GM23338 (cell line): ENCODE measurements around the gene MAPK13. TPM values are rescaled to one million over a fixed set of nuclear protein-coding genes. Genes with fewer than 3 reads are reported as not detected.

ENCODE experiments used
- ATAC-seq: fragments of 200-7000 bp; cut with Tn5 transposase; 3 replicates; pipeline ENCODE4 v1.9.1; 2020
- DNase-seq: peaks from one replicate; pipeline ENCODE4 v3.0.0-alpha.2; 2015; ENCODE audit warnings: low spot score
- H2AFZ ChIP-seq: fragments of 200-600 bp; sonication (generic); 2 replicates; pipeline ENCODE4 v1.8.0; 2016; ENCODE audit warnings: antibody characterized with exemption, mild to moderate bottlenecking, moderate library complexity
- H3F3A ChIP-seq: fragments of 200-600 bp; sonication (generic); replicated peaks from 2 replicates; pipeline ENCODE4 v1.8.0; 2017; ENCODE audit warnings: antibody characterized with exemption, mixed run types, low read depth
- H3K27ac ChIP-seq: fragments of 200-600 bp; sonication (generic); 2 replicates; pipeline ENCODE4 v1.6.1; 2016; ENCODE audit warnings: low read depth
- H3K27me3 ChIP-seq: fragments of 200-600 bp; sonication (generic); 2 replicates; pipeline ENCODE4 v1.8.0; 2016; ENCODE audit warnings: mild to moderate bottlenecking, mixed run types, moderate library complexity; ENCODE audit not compliant: insufficient read depth
- H3K36me3 ChIP-seq: fragments of 200-600 bp; sonication (generic); 2 replicates; pipeline ENCODE4 v1.8.0; 2016; ENCODE audit warnings: mild to moderate bottlenecking; ENCODE audit not compliant: insufficient read depth
- H3K4me1 ChIP-seq: fragments of 200-600 bp; sonication (generic); 2 replicates; pipeline ENCODE4 v1.8.0; 2016; ENCODE audit warnings: mild to moderate bottlenecking, moderate library complexity; ENCODE audit not compliant: insufficient read depth
- H3K4me2 ChIP-seq: fragments of 200-600 bp; sonication (generic); 2 replicates; pipeline ENCODE4 v1.7.1; 2017; ENCODE audit warnings: mixed run types
- H3K4me3 ChIP-seq: fragments of 200-600 bp; sonication (generic); 2 replicates; pipeline ENCODE4 v1.6.1; 2016; ENCODE audit warnings: mixed run types
- H3K79me2 ChIP-seq: fragments of 200-600 bp; sonication (generic); replicated peaks from 2 replicates; pipeline ENCODE4 v1.8.0; 2017; ENCODE audit warnings: mild to moderate bottlenecking; ENCODE audit not compliant: insufficient read depth
- H3K9me2 ChIP-seq: fragments of 200-600 bp; sonication (generic); 2 replicates; pipeline ENCODE4 v1.8.0; 2017; ENCODE audit not compliant: insufficient read depth
- H4K20me1 ChIP-seq: fragments of 200-600 bp; sonication (generic); replicated peaks from 2 replicates; pipeline ENCODE4 v1.8.0; 2017; ENCODE audit warnings: mild to moderate bottlenecking; ENCODE audit not compliant: insufficient read depth
- H3K27ac Mint-ChIP-seq: 2 replicates; pipeline ENCODE4 v1.8.0; 2020; ENCODE audit warnings: inconsistent platforms, mild to moderate bottlenecking, moderate library complexity, mixed read lengths
- H3K27me3 Mint-ChIP-seq: 3 replicates; pipeline ENCODE4 v1.8.0; 2022; ENCODE audit warnings: low read depth, mild to moderate bottlenecking, moderate library complexity, mixed read lengths, inconsistent platforms; ENCODE audit not compliant: insufficient read depth, poor library complexity
- H3K36me3 Mint-ChIP-seq: 3 replicates; pipeline ENCODE4 v1.8.0; 2021; ENCODE audit warnings: low read depth, mild to moderate bottlenecking, inconsistent platforms, moderate library complexity, mixed read lengths
- H3K4me1 Mint-ChIP-seq: 3 replicates; pipeline ENCODE4 v1.8.0; 2020; ENCODE audit warnings: mild to moderate bottlenecking, inconsistent platforms, mixed read lengths
- H3K4me3 Mint-ChIP-seq: 3 replicates; pipeline ENCODE4 v1.8.0; 2021; ENCODE audit warnings: moderate library complexity, mild to moderate bottlenecking, inconsistent platforms, mixed read lengths
- H3K9me3 Mint-ChIP-seq: 3 replicates; pipeline ENCODE4 v1.8.0; 2020; ENCODE audit warnings: moderate library complexity, mild to moderate bottlenecking, inconsistent platforms, mixed read lengths
- CREB1 ChIP-seq: fragments of 250-450 bp; sonication (Bioruptor Pico); IDR thresholded peaks from 2 replicates; pipeline ENCODE4 v1.5.0; 2020; ENCODE audit warnings: low read depth, mild to moderate bottlenecking, moderate library complexity
- EZH2phosphoT487 ChIP-seq: fragments of 200-600 bp; sonication (generic); IDR thresholded peaks from one replicate; pipeline ENCODE4 v1.8.1; 2018; ENCODE audit warnings: antibody characterized with exemption; ENCODE audit not compliant: unreplicated experiment
- JUNB ChIP-seq: IDR thresholded peaks from one replicate; pipeline ENCODE4 v1.6.1; 2016; ENCODE audit warnings: antibody characterized with exemption; ENCODE audit not compliant: unreplicated experiment
- NANOG ChIP-seq: IDR thresholded peaks from 2 replicates; pipeline ENCODE4 v1.6.1; 2016; ENCODE audit warnings: antibody characterized with exemption, borderline replicate concordance
- POLR2AphosphoS5 ChIP-seq: IDR thresholded peaks from 2 replicates; pipeline ENCODE4 v1.6.1; 2016; ENCODE audit warnings: antibody characterized with exemption, low read depth
- STAT1 ChIP-seq: IDR thresholded peaks from one replicate; pipeline ENCODE4 v1.6.1; 2016; ENCODE audit warnings: antibody characterized with exemption; ENCODE audit not compliant: unreplicated experiment
- ZNF114 ChIP-seq: fragments of 250-450 bp; sonication (Bioruptor Pico); IDR thresholded peaks from 2 replicates; pipeline ENCODE4 v1.5.0; 2020; ENCODE audit warnings: mild to moderate bottlenecking, moderate library complexity
- ZNF331 ChIP-seq: fragments of 250-450 bp; sonication (Bioruptor Pico); IDR thresholded peaks from 2 replicates; pipeline ENCODE4 v1.5.0; 2020; ENCODE audit warnings: low read depth, mild to moderate bottlenecking, moderate library complexity
- polyA plus RNA-seq: library from polyadenylated mRNA; unstranded; fragments of >200 nt; fragmentation: Nextera tagmentation; extraction: Ambion mirVana; gene quantifications from 2 replicates; pipeline ENCODE4 v1.2.1, GENCODE V29; 2016
- total RNA-seq: library from RNA; depleted of rRNA; stranded (reverse); fragments of >200 nt; shearing (Covaris generic); gene quantifications from 2 replicates; pipeline ENCODE4 v1.2.3, GENCODE V29; 2014
- TF ChIP-seq, protein P1 (sequence below), 2 experiments: fragments of 200-600 bp in 1 of 2; sonication (generic) in 1 of 2; conservative IDR thresholded peaks; 2 replicates each; pipeline versions ENCODE4 v1.5.1 to v1.6.1; 2016 to 2017; ENCODE audit warnings: antibody characterized with exemption in 2 of 2, low read depth in 2 of 2, mild to moderate bottlenecking in 2 of 2, moderate library complexity in 1 of 2
- TF ChIP-seq, protein P2 (sequence below): fragments of 250-450 bp; sonication (Bioruptor Pico); IDR thresholded peaks from 2 replicates; pipeline ENCODE4 v1.5.0; 2020; ENCODE audit warnings: mild to moderate bottlenecking, moderate library complexity

Gene MAPK13
- total and polyA plus RNA-seq, 2 experiments from 2014 or later = 6.3 to 12.3 TPM

DNA sequence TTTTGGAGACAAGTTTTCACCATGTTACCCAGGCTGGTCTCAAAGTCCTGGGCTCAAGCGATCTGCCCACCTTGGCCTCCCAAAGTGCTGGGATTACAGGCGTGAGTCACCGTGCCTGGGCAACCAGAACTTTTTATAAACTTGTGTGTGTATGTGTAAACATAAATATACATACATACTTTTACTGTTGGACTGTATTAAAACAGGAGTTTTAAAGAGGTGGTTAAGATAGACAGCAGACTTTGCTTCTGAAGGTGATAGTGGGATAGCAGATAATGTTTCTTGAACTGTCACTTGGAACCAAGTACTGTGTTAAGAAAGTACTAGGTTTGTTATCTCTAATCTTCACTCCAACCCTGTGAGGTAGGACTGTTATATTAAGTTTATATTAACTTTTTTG, 28.6 kb upstream of the MAPK13 start:
- Histone ChIP-seq H3K36me3 (no peaks in the 10 kb centered on the region), H3K4me3 (no peak overlapping the region), H3F3A (no peaks in the 10 kb centered on the region), H3K4me1 (no peaks in the 10 kb centered on the region; the same call in 1 of the 2 replicates), H3K4me2 (no peak overlapping the region), H3K27me3 (no peaks in the 10 kb centered on the region), H4K20me1 (no peaks in the 10 kb centered on the region; the same call in none of the 2 replicates), H3K27ac (no peak overlapping the region), H3K9me2 (no peaks in the 10 kb centered on the region), H2AFZ (no peak overlapping the region), H3K79me2 (no peaks in the 10 kb centered on the region)
- no peak for DNase-seq
- Mint-ChIP-seq H3K4me1 (peaks cover 5% of the 10 kb centered on the region; the same call in 2 of the 3 replicates), H3K27me3 (peaks cover 2% of the 10 kb centered on the region), H3K36me3 (peaks cover 3% of the 10 kb centered on the region), H3K4me3 (no peak overlapping the region), H3K9me3 (no peaks in the 10 kb centered on the region), H3K27ac (no peak overlapping the region)
- no peak for TF ChIP-seq EZH2phosphoT487
- no peak for TF ChIP-seq ZNF331 (CRISPR knock-in tag)
- no peak for TF ChIP-seq STAT1
- TF ChIP-seq JUNB = no peak
- no peak for TF ChIP-seq ZNF114 (CRISPR knock-in tag)
- no peak for TF ChIP-seq NANOG
- TF ChIP-seq CREB1 (CRISPR knock-in tag) = no peak
- TF ChIP-seq, protein P1, sequence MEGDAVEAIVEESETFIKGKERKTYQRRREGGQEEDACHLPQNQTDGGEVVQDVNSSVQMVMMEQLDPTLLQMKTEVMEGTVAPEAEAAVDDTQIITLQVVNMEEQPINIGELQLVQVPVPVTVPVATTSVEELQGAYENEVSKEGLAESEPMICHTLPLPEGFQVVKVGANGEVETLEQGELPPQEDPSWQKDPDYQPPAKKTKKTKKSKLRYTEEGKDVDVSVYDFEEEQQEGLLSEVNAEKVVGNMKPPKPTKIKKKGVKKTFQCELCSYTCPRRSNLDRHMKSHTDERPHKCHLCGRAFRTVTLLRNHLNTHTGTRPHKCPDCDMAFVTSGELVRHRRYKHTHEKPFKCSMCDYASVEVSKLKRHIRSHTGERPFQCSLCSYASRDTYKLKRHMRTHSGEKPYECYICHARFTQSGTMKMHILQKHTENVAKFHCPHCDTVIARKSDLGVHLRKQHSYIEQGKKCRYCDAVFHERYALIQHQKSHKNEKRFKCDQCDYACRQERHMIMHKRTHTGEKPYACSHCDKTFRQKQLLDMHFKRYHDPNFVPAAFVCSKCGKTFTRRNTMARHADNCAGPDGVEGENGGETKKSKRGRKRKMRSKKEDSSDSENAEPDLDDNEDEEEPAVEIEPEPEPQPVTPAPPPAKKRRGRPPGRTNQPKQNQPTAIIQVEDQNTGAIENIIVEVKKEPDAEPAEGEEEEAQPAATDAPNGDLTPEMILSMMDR (conservative IDR thresholded peaks at IDR 0.05; ENCODE audit: low read depth in 2 of 2) = no peak
- TF ChIP-seq, protein P2, sequence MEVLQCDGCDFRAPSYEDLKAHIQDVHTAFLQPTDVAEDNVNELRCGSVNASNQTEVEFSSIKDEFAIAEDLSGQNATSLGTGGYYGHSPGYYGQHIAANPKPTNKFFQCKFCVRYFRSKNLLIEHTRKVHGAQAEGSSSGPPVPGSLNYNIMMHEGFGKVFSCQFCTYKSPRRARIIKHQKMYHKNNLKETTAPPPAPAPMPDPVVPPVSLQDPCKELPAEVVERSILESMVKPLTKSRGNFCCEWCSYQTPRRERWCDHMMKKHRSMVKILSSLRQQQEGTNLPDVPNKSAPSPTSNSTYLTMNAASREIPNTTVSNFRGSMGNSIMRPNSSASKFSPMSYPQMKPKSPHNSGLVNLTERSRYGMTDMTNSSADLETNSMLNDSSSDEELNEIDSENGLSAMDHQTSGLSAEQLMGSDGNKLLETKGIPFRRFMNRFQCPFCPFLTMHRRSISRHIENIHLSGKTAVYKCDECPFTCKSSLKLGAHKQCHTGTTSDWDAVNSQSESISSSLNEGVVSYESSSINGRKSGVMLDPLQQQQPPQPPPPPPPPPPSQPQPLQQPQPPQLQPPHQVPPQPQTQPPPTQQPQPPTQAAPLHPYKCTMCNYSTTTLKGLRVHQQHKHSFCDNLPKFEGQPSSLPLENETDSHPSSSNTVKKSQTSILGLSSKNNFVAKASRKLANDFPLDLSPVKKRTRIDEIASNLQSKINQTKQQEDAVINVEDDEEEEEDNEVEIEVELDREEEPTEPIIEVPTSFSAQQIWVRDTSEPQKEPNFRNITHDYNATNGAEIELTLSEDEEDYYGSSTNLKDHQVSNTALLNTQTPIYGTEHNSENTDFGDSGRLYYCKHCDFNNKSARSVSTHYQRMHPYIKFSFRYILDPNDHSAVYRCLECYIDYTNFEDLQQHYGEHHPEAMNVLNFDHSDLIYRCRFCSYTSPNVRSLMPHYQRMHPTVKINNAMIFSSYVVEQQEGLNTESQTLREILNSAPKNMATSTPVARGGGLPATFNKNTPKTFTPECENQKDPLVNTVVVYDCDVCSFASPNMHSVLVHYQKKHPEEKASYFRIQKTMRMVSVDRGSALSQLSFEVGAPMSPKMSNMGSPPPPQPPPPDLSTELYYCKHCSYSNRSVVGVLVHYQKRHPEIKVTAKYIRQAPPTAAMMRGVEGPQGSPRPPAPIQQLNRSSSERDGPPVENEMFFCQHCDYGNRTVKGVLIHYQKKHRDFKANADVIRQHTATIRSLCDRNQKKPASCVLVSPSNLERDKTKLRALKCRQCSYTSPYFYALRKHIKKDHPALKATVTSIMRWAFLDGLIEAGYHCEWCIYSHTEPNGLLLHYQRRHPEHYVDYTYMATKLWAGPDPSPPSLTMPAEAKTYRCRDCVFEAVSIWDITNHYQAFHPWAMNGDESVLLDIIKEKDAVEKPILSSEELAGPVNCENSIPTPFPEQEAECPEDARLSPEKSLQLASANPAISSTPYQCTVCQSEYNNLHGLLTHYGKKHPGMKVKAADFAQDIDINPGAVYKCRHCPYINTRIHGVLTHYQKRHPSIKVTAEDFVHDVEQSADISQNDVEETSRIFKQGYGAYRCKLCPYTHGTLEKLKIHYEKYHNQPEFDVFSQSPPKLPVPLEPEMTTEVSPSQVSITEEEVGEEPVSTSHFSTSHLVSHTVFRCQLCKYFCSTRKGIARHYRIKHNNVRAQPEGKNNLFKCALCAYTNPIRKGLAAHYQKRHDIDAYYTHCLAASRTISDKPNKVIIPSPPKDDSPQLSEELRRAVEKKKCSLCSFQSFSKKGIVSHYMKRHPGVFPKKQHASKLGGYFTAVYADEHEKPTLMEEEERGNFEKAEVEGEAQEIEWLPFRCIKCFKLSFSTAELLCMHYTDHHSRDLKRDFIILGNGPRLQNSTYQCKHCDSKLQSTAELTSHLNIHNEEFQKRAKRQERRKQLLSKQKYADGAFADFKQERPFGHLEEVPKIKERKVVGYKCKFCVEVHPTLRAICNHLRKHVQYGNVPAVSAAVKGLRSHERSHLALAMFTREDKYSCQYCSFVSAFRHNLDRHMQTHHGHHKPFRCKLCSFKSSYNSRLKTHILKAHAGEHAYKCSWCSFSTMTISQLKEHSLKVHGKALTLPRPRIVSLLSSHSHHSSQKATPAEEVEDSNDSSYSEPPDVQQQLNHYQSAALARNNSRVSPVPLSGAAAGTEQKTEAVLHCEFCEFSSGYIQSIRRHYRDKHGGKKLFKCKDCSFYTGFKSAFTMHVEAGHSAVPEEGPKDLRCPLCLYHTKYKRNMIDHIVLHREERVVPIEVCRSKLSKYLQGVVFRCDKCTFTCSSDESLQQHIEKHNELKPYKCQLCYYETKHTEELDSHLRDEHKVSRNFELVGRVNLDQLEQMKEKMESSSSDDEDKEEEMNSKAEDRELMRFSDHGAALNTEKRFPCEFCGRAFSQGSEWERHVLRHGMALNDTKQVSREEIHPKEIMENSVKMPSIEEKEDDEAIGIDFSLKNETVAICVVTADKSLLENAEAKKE (CRISPR knock-in tag) = no peak
- no peak for TF ChIP-seq POLR2AphosphoS5
- no peak for ATAC-seq
